Mesenchymal stem cell (in vitro differentiated cells and primary cell): ENCODE results near the gene MIA.

ENCODE experiments used
- DNase-seq: peaks from one replicate; pipeline ENCODE4 v3.0.0-alpha.2; 2013
- H2AFZ ChIP-seq: one replicate; pipeline ENCODE4 v1.6.1; 2013; ENCODE audit warnings: low read depth, mild to moderate bottlenecking, control low read depth, inconsistent platforms, low read length, moderate library complexity
- H2AK5ac ChIP-seq: 2 replicates; pipeline ENCODE4 v1.6.1; 2013; ENCODE audit warnings: low read length, moderate library complexity, mild to moderate bottlenecking, inconsistent platforms; ENCODE audit not compliant: severe bottlenecking
- H2BK120ac ChIP-seq: one replicate; pipeline ENCODE4 v1.6.1; 2013; ENCODE audit warnings: low read depth, mild to moderate bottlenecking, inconsistent platforms, low read length, moderate library complexity
- H2BK12ac ChIP-seq, 2 experiments: one replicate each; pipeline ENCODE4 v1.6.1; 2013; ENCODE audit warnings: inconsistent platforms in 2 of 2, low read length in 2 of 2, mild to moderate bottlenecking in 2 of 2, moderate library complexity in 2 of 2, control low read depth in 1 of 2
- H2BK15ac ChIP-seq: one replicate; pipeline ENCODE4 v1.6.1; 2013; ENCODE audit warnings: mild to moderate bottlenecking, low read depth, inconsistent platforms; ENCODE audit not compliant: poor library complexity, severe bottlenecking
- H2BK5ac ChIP-seq: 2 replicates; pipeline ENCODE4 v1.6.1; 2013; ENCODE audit warnings: low read depth, mild to moderate bottlenecking, low read length, control low read depth, inconsistent platforms; ENCODE audit not compliant: poor library complexity, severe bottlenecking
- H3K14ac ChIP-seq, 2 experiments: one replicate each; pipeline ENCODE4 v1.6.1; 2013; ENCODE audit warnings: inconsistent platforms in 2 of 2, low read length in 2 of 2, control low read depth in 1 of 2, mild to moderate bottlenecking in 1 of 2, moderate library complexity in 1 of 2
- H3K18ac ChIP-seq, 2 experiments: one replicate each; pipeline ENCODE4 v1.6.1; 2013; ENCODE audit warnings: inconsistent platforms in 2 of 2, low read length in 2 of 2, control low read depth in 1 of 2, low read depth in 1 of 2, mild to moderate bottlenecking in 1 of 2
- H3K23ac ChIP-seq, 2 experiments: one replicate each; pipeline ENCODE4 v1.6.1; 2013; ENCODE audit warnings: inconsistent platforms in 2 of 2, low read length in 2 of 2, mild to moderate bottlenecking in 2 of 2, moderate library complexity in 2 of 2, control low read depth in 1 of 2
- H3K27ac ChIP-seq: 2 replicates; pipeline ENCODE4 v1.5.1; 2013; ENCODE audit warnings: mild to moderate bottlenecking, moderate library complexity, low read length, control low read depth, inconsistent platforms; ENCODE audit not compliant: poor library complexity, severe bottlenecking
- H3K27me3 ChIP-seq, 2 experiments: 2 replicates each; pipeline versions ENCODE4 v1.6.1 to v1.7.0; 2013; ENCODE audit warnings: low read length in 2 of 2, mild to moderate bottlenecking in 2 of 2, moderate library complexity in 2 of 2, control low read depth in 1 of 2, inconsistent platforms in 1 of 2; ENCODE audit not compliant: control insufficient read depth in 1 of 2, insufficient read depth in 1 of 2
- H3K36me3 ChIP-seq, 2 experiments: 2 replicates each; pipeline versions ENCODE4 v1.6.1 to v1.7.0; 2013; ENCODE audit warnings: low read length in 2 of 2, control low read depth in 1 of 2, inconsistent platforms in 1 of 2, low read depth in 1 of 2, mild to moderate bottlenecking in 1 of 2; ENCODE audit not compliant: insufficient read depth in 2 of 2, control insufficient read depth in 1 of 2
- H3K4ac ChIP-seq, 2 experiments: one replicate each; pipeline ENCODE4 v1.6.1; 2013; ENCODE audit warnings: inconsistent platforms in 2 of 2, low read length in 2 of 2, mild to moderate bottlenecking in 2 of 2, moderate library complexity in 2 of 2, control low read depth in 1 of 2, low read depth in 1 of 2
- H3K4me1 ChIP-seq: 2 replicates; pipeline ENCODE4 v1.6.1; 2013; ENCODE audit warnings: low read depth, low read length, control low read depth; ENCODE audit not compliant: control insufficient read depth, insufficient read depth
- H3K4me2 ChIP-seq: 2 replicates; pipeline ENCODE4 v1.6.1; 2013; ENCODE audit warnings: low read length, mild to moderate bottlenecking, inconsistent platforms; ENCODE audit not compliant: poor library complexity, severe bottlenecking
- H3K4me3 ChIP-seq, 2 experiments: 2 replicates each; pipeline versions ENCODE4 v1.5.1 to v1.7.0; 2013; ENCODE audit warnings: low read length in 2 of 2, mild to moderate bottlenecking in 2 of 2, control low read depth in 1 of 2, low read depth in 1 of 2; ENCODE audit not compliant: insufficient read depth in 1 of 2
- H3K79me1 ChIP-seq: replicated peaks from 2 replicates; pipeline ENCODE4 v1.6.1; 2013; ENCODE audit warnings: mild to moderate bottlenecking, control low read depth, low read length, inconsistent platforms; ENCODE audit not compliant: poor library complexity, severe bottlenecking
- H3K9ac ChIP-seq: 2 replicates; pipeline ENCODE4 v1.7.0; 2013; ENCODE audit warnings: mild to moderate bottlenecking, low read length, moderate library complexity
- H3K9me3 ChIP-seq: 2 replicates; pipeline ENCODE4 v1.7.0; 2013; ENCODE audit warnings: mild to moderate bottlenecking, low read length; ENCODE audit not compliant: control insufficient read depth
- H4K8ac ChIP-seq: one replicate; pipeline ENCODE4 v1.6.1; 2013; ENCODE audit warnings: inconsistent platforms, mild to moderate bottlenecking, low read length, moderate library complexity
- H4K91ac ChIP-seq: one replicate; pipeline ENCODE4 v1.6.1; 2013; ENCODE audit warnings: mild to moderate bottlenecking, low read length, inconsistent platforms
- WGBS: methylation state at CpG from one replicate; pipeline ENCODE4 v1.1.7; 2013; ENCODE audit warnings: mixed read lengths; 5-methylcytosine and 5-hydroxymethylcytosine counted together

MIA gene

DNA sequence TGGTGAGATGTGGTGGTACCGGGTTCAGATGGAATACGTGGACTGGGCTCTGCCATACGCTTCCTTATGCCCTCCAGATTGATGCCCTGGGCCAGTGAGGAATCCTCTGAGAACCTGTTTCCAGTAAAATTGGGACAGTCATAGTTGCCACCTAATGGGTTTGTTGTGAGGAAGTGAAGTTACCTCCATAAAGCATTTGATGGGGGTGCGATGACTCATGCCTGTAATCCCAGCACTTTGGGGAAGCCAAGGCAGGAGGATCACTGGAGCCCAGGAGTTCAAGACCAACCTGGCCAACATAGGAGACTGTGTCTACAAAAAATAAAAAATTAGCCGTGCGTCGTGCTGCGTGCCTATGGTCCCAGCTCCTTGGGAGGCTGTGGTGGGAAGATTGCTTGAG lies 19.5 kb upstream of the MIA start:
- H3K4me3 ChIP-seq, result no peak overlapping the region
- no peak overlapping the region for H4K91ac ChIP-seq
- no peak overlapping the region for H3K4ac ChIP-seq
- no peak overlapping the region for H3K4me2 ChIP-seq
- H2BK5ac ChIP-seq, result no peak overlapping the region
- H3K27me3 ChIP-seq, result no peaks in the 10 kb centered on the region
- H3K23ac ChIP-seq, result no peak overlapping the region
- no peak overlapping the region for H2AFZ ChIP-seq
- peak overlapping the region in 1 of 2 experiments; percentile 49 for H2BK12ac ChIP-seq
- no peak overlapping the region for H2BK15ac ChIP-seq
- no peak overlapping the region for H3K14ac ChIP-seq
- no peak overlapping the region for H3K18ac ChIP-seq
- no peak overlapping the region for H2BK120ac ChIP-seq
- H2AK5ac ChIP-seq, result no peak overlapping the region
- H3K27ac ChIP-seq, result no peak overlapping the region
- no peak overlapping the region for H4K8ac ChIP-seq
- WGBS, result 100% methylated on average over 8 of the region's 8 CpGs
- H3K9me3 ChIP-seq, result no peaks in the 10 kb centered on the region
- H3K4me1 ChIP-seq, result peaks cover 27% of the 10 kb centered on the region
- H3K36me3 ChIP-seq, result peaks cover 50 to 55% of the 10 kb centered on the region in 2 experiments
- H3K9ac ChIP-seq, result no peak overlapping the region
- no peak for DNase-seq
- peaks cover 14% of the 10 kb centered on the region for H3K79me1 ChIP-seq

DNA sequence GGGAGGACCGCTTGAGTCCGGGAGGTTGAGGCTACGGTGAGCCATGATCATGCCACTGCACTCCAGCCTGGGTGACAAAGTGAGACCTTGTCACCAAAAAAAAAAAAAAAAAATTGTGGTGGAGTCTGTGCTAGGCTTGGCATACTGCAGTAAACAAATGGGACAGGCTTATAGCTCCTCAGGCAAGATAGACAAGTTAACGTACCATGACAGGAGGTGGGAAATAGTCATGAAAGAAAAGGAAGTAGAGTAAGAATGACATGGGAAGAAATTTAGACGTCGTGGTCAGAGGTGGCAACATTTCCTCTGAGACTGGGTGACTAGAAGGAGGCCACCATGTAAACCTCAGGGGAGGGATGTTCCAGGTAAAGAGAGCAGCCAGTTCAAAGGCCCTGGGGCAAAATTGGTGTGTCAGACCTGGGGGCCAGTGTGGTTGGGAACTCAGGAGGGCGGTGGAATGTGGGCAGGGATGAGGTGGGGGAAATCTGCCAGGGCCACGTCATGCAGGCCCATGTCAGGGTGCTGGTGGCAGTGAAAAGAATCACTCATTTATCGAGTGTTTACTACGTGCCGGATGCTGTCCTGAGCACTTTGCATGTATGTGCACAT lies 18.7 kb upstream of the MIA start:
- no peak overlapping the region for H2AFZ ChIP-seq
- H3K27me3 ChIP-seq, result no peaks in the 10 kb centered on the region
- peaks cover 17% of the 10 kb centered on the region for H3K79me1 ChIP-seq
- H2BK12ac ChIP-seq, result no peak overlapping the region
- H2BK15ac ChIP-seq, result no peak overlapping the region
- no peak overlapping the region for H3K4ac ChIP-seq
- no peak overlapping the region for H2BK120ac ChIP-seq
- no peak overlapping the region for H3K18ac ChIP-seq
- no peak overlapping the region for H4K91ac ChIP-seq
- H3K4me2 ChIP-seq, result no peak overlapping the region
- H4K8ac ChIP-seq, result no peak overlapping the region
- peaks cover 56 to 62% of the 10 kb centered on the region in 2 experiments for H3K36me3 ChIP-seq
- H2AK5ac ChIP-seq, result peak overlapping the region; percentile 40
- H3K27ac ChIP-seq, result no peak overlapping the region
- no peak for DNase-seq
- H3K23ac ChIP-seq, result peak overlapping the region in 1 of 2 experiments; percentile 57
- H2BK5ac ChIP-seq, result no peak overlapping the region
- H3K14ac ChIP-seq, result peak overlapping the region in 1 of 2 experiments; percentile 77
- WGBS, result 99% methylated on average over 10 of the region's 11 CpGs
- H3K9me3 ChIP-seq, result no peaks in the 10 kb centered on the region
- no peak overlapping the region for H3K9ac ChIP-seq
- peaks cover 27% of the 10 kb centered on the region for H3K4me1 ChIP-seq
- no peak overlapping the region for H3K4me3 ChIP-seq

DNA sequence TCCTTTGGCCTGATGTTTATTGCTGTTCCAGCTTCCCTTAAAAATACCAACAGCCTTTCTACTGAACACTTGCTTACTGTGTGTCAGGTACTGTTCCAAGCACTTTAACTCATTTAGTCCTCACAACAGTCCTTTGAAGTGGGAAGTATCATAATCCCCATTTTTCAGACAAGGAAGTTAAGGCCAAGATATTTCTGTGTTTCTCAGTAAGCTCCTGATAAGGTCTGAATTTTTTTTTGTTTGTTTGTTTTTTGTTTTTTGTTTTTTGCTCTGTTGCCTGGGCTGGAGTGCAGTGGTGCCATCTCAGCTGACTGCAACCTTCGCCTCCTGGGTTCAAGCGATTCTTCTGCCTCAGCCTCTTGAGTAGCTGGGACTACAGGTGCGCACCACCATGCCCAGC lies 16.8 kb upstream of the MIA start:
- Histone ChIP-seq H2BK12ac (no peak overlapping the region), H4K8ac (no peak overlapping the region), H3K18ac (no peak overlapping the region), H4K91ac (no peak overlapping the region), H3K4me1 (peaks cover 37% of the 10 kb centered on the region), H3K27me3 (no peaks in the 10 kb centered on the region), H3K14ac (no peak overlapping the region), H3K9ac (no peak overlapping the region), H3K4ac (no peak overlapping the region), H2BK5ac (no peak overlapping the region), H3K36me3 (peaks cover 75 to 81% of the 10 kb centered on the region in 2 experiments), H2BK120ac (no peak overlapping the region), H3K23ac (no peak overlapping the region), H3K79me1 (peaks cover 26% of the 10 kb centered on the region), H3K4me2 (no peak overlapping the region), H2BK15ac (no peak overlapping the region), H2AK5ac (no peak overlapping the region), H3K27ac (no peak overlapping the region), H2AFZ (no peak overlapping the region), H3K4me3 (no peak overlapping the region), H3K9me3 (no peaks in the 10 kb centered on the region)
- 100% methylated on average over 2 of the region's 3 CpGs for WGBS
- no peak for DNase-seq

DNA sequence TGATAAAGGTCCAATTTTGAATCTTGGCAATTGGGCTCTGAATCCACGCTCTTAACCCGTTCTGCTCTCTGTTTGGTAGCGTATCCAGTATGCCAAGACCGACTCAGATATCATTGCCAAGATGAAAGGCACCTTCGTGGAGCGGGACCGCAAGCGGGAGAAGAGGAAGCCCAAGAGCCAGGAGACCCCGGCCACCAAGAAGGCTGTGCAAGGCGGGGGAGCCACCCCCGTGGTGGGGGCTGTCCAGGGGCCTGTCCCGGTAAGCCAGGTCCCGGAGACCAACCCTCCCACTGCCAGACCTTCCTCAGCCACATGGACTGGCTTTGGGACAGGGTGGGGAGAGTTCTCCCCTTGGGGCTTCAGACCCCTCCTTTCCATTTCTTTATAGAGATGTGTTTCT lies 16.0 kb upstream of the MIA start:
- H3K4me3 ChIP-seq, result no peak overlapping the region
- no peak overlapping the region for H2BK120ac ChIP-seq
- no peak overlapping the region for H2AK5ac ChIP-seq
- no peak overlapping the region for H3K4me2 ChIP-seq
- no peak overlapping the region for H3K18ac ChIP-seq
- H3K14ac ChIP-seq, result no peak overlapping the region
- no peak overlapping the region for H3K4ac ChIP-seq
- no peak overlapping the region for H4K8ac ChIP-seq
- peaks cover 36% of the 10 kb centered on the region for H3K4me1 ChIP-seq
- H3K36me3 ChIP-seq, result peaks cover 77 to 89% of the 10 kb centered on the region in 2 experiments
- H2AFZ ChIP-seq, result no peak overlapping the region
- no peak overlapping the region for H2BK12ac ChIP-seq
- no peak overlapping the region for H2BK15ac ChIP-seq
- no peak overlapping the region for H3K9ac ChIP-seq
- H3K23ac ChIP-seq, result peak overlapping the region in 1 of 2 experiments; percentile 83
- H4K91ac ChIP-seq, result no peak overlapping the region
- 97% methylated on average over 11 of the region's 13 CpGs for WGBS
- H3K27me3 ChIP-seq, result no peaks in the 10 kb centered on the region
- DNase-seq, result no peak
- H2BK5ac ChIP-seq, result no peak overlapping the region
- no peaks in the 10 kb centered on the region for H3K9me3 ChIP-seq
- no peak overlapping the region for H3K27ac ChIP-seq
- H3K79me1 ChIP-seq, result peaks cover 33% of the 10 kb centered on the region
